Measurements from ENCODE around the gene DAZAP1.

DAZAP1 gene

DNA sequence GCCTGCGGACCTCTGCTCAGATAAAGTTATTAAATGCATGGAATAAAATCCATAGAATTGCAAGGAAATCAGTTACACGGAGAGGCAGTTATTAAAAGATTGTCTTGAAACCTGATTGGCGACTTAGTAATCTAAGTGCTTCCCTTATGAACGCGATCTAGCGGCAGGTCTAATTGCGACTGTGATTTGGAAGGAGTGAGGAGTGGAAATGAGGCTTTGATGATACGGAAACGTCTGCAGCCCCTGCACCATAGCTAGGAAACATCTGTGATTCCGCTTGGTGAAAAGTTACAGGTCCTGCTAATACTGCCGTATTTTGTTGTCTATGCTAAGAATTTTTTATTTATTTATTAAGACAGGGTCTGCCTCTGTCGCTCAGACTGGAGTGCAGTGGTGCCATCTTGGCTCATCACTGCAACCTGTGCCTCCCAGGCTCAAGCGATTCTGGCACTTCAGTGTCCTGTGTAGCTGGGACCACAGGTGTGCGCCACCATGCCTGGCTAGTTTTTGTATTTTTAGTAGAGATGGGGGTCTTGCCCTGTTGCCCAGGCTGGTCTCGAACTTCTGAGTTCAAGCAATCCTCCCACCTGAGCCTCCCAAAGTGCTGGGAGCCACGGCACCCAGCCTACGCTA lies 22.8 kb upstream of the DAZAP1 start:
- Mint-ChIP-seq H3K27ac (peak overlapping the region; percentile 64), H3K27me3 (ENCODE audit: low read depth) (peaks cover 10% of the 10 kb centered on the region), H3K4me1 (ENCODE audit: low read depth) (peaks cover 15% of the 10 kb centered on the region), H3K36me3 (ENCODE audit: low read depth) (peaks cover 12% of the 10 kb centered on the region), H3K4me3 (peak overlapping the region; percentile 85), H3K9me3 (no peaks in the 10 kb centered on the region)

DNA sequence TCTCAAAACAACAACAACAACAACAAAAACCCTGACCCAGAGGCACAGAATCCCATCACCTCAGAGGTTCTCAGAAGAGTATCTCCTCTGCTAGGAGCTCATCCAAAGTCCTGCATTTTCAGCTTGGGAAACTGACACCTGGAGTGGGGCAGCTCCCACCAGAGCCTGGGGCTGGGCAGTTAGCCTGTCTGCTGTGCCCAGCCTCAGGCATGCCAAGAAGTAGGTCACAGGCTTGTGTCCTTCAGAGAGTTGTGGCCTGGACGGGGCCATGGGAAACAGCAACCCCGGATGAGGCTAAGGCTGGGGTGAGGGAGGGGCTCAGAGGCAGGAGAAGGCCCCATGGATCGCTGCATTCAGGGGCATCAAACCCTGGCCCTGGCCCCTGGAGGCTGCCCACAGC lies 21.6 kb upstream of the DAZAP1 start:
- Mint-ChIP-seq H3K27ac (no peak overlapping the region), H3K36me3 (ENCODE audit: low read depth) (peaks cover 15% of the 10 kb centered on the region), H3K4me1 (ENCODE audit: low read depth) (peaks cover 15% of the 10 kb centered on the region), H3K9me3 (no peaks in the 10 kb centered on the region), H3K4me3 (no peak overlapping the region), H3K27me3 (ENCODE audit: low read depth) (peaks cover 10% of the 10 kb centered on the region)

DNA sequence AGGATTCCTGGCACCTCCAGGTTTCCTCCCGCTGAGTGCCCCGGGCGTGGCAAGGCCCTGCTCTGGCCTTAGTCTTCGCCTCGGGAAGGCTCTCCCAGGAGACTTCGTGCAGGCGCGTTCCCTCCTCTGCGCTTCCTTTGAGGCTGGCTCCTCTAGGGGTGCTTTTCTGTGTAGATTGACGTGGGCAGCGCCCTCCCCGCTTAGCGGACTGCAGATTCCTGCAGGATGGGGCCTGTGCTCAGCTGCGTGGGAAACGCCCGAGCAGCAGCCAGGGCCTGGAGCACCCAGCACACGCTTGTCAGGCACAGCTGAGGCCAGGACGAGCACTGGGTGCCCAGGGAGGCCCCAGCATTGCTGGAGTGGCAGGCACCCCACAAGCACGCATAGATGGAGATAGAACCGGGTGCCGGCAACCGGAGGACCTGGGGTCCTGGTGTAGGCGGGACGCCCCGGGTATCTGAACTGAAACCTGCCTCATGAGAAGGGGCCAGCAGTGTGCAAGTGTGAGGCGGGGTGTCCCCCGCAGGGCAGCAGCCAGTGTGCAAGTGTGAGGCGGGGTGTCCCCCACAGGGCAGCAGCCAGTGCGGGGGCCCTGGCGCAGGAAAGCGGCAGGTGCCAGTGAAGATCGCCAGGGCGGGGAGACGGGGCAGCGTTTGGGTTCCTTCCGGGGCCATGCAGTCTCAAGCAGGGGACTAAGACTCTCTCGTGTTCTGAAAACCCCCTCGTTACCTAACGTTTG lies 20.3 kb upstream of the DAZAP1 start:
- peaks cover 15% of the 10 kb centered on the region for H3K4me1 Mint-ChIP-seq (ENCODE audit: low read depth)
- H3K9me3 Mint-ChIP-seq: no peaks in the 10 kb centered on the region
- H3K36me3 Mint-ChIP-seq (ENCODE audit: low read depth): peaks cover 15% of the 10 kb centered on the region
- peaks cover 10% of the 10 kb centered on the region for H3K27me3 Mint-ChIP-seq (ENCODE audit: low read depth)
- H3K27ac Mint-ChIP-seq: no peak overlapping the region
- no peak overlapping the region for H3K4me3 Mint-ChIP-seq

DNA sequence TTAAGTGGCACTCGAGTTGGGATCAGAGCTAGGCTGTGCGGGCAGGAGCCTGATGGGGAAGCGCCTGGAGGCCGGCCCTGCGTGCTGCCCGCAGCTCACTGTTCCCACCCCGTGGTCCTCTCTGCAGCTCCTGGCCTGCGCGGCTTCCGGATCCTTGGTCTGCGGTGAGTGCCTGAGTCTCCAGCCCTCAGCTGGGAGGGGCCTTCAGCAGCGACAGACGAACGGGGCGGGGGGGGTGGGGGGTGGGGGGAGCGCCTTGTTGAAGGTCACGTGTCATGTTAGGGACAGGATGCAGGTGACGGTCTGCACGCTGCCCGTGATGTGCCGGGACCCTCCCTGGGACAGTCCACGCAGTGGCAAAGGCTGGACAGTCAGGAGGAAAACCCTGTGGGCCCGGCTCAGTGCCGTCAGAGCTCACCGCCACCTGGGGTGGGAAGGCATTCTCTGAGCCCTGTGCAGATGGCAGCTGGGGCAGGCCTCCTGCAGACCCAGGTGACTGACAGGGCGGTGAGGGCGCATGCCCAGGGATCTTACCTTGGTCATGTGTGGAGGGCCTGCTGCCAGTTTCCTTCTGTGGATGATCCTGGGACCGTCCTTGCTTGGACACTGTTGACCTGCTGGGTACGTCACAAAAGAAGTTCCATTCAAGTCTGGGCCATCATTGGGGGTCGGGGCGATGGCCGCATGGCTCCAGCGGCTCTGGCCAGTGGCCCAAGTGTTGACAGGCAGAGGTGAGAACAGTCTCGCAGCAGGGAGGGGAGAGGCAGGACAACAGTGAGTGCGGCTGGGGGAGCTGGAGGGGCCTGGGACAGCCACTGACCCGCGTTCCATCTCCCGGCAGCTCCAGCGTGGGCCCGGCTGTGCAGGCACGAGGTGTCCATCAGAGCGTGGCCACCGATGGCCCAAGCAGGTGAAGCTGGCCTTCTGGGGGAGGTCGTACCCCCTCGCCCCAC lies 19.4 kb upstream of the DAZAP1 start:
- Mint-ChIP-seq H3K4me1 (ENCODE audit: low read depth) (peaks cover 12% of the 10 kb centered on the region), H3K27ac (no peak overlapping the region), H3K4me3 (no peak overlapping the region), H3K36me3 (ENCODE audit: low read depth) (peaks cover 15% of the 10 kb centered on the region), H3K9me3 (no peaks in the 10 kb centered on the region), H3K27me3 (ENCODE audit: low read depth) (peaks cover 7% of the 10 kb centered on the region)

DNA sequence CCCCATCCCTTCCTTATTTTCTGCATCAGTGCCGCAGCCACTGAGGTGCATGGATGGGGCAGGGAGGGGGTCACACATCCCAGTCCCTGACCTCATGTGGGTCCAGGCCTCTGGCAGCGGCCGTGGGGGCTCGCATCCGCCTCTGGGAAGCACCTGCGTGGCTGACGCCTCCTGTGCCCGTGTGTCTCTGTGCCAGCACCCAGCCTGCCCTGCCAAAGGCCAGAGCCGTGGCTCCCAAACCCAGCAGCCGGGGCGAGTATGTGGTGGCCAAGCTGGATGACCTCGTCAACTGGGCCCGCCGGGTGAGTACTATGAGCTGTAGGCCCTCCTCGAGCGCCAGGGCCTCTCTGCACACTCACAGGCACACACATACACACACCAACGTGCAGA lies 18.8 kb upstream of the DAZAP1 start:
- Mint-ChIP-seq H3K27ac (no peak overlapping the region), H3K9me3 (no peaks in the 10 kb centered on the region), H3K4me1 (ENCODE audit: low read depth) (peaks cover 5% of the 10 kb centered on the region), H3K36me3 (ENCODE audit: low read depth) (peaks cover 11% of the 10 kb centered on the region), H3K27me3 (ENCODE audit: low read depth) (peaks cover under 1% of the 10 kb centered on the region), H3K4me3 (no peak overlapping the region)

DNA sequence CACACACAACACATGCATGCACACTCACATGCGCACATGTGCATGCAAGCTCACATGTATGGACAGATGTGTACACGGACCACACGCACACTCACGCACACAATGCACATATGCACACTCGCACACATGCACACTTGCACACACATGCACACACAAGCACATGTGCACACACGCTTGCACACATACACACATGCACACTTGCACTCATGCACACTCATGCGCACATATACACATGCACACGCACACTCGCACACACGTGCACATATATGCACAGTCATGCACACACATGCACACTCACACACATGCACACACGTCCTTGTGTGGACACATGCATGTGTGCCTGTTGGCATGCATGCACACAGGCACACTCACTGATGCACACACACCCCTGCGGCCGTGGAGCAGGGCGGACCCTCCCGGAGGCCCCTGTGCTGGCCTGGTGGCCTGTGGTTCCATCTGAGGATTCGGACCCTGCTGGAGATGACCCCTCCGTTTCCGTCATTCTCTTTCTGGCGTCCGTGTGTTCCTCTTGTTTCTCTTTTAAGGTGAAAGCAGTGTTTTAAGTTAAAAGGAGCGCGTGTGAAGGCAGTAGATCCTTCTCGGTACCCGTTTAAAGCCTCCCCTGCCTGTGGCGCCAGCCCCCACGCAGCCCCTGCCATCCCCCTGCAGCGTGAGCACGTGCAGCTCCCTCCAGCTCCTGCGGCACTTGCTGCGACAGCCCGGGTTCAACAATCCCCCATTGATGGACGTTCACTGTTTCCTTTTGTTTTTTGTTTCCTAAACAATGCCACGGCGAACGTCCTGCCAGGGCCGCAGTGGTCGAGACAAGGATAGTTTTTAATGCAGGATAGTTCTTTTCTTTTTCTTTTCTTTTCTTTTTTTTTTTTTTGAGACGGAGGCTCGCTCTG lies 18.1 kb upstream of the DAZAP1 start:
- H3K9me3 Mint-ChIP-seq: no peaks in the 10 kb centered on the region
- H3K27ac Mint-ChIP-seq: no peak overlapping the region
- H3K4me1 Mint-ChIP-seq (ENCODE audit: low read depth): peaks cover 5% of the 10 kb centered on the region
- no peaks in the 10 kb centered on the region for H3K27me3 Mint-ChIP-seq (ENCODE audit: low read depth)
- H3K4me3 Mint-ChIP-seq: no peak overlapping the region
- peaks cover 9% of the 10 kb centered on the region for H3K36me3 Mint-ChIP-seq (ENCODE audit: low read depth)

DNA sequence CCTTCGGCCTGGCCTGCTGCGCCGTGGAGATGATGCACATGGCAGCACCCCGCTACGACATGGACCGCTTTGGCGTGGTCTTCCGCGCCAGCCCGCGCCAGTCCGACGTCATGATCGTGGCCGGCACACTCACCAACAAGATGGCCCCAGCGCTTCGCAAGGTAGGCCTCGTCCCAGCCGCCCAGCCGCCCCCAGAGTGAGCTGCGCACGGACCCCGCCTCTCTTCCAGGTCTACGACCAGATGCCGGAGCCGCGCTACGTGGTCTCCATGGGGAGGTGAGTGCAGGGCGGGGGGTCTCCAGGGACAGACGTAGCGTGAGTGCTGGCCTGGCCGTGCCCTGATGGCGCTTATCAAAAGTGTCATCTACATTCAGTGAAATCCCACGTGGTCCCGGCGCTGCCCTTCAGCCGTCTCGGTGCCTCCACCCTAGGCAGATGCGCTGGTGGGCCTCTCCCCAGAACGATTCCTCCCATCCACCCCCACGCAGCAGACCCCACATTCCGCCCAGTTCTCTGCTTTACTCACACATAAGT lies 16.4 kb upstream of the DAZAP1 start:
- no peaks in the 10 kb centered on the region for H3K4me1 Mint-ChIP-seq (ENCODE audit: low read depth)
- H3K36me3 Mint-ChIP-seq (ENCODE audit: low read depth): peaks cover 9% of the 10 kb centered on the region
- H3K27ac Mint-ChIP-seq: no peak overlapping the region
- H3K4me3 Mint-ChIP-seq: no peak overlapping the region
- no peaks in the 10 kb centered on the region for H3K9me3 Mint-ChIP-seq
- no peaks in the 10 kb centered on the region for H3K27me3 Mint-ChIP-seq (ENCODE audit: low read depth)

DNA sequence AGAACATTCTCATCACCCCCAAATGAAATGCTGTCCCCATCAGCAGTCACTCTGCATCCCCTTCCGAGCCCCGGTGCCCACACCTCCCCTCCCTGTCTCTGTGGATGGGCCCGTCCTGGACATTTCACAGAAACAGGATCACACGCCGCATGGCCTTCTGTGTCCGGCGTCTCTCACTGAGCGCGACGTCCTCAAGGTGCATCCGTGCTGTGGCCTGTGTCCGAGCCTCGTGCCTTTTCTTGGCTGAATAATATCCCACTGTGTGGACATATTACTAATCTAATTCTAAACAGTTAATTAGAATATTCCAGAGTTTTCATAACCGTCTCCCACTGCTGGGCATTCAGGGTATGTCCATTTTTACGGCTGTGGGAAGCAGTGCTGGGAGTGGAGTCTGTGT lies 15.0 kb upstream of the DAZAP1 start:
- Mint-ChIP-seq H3K27ac (no peak overlapping the region), H3K4me1 (ENCODE audit: low read depth) (no peaks in the 10 kb centered on the region), H3K9me3 (no peaks in the 10 kb centered on the region), H3K4me3 (no peak overlapping the region), H3K36me3 (ENCODE audit: low read depth) (peaks cover 9% of the 10 kb centered on the region), H3K27me3 (ENCODE audit: low read depth) (no peaks in the 10 kb centered on the region)

DNA sequence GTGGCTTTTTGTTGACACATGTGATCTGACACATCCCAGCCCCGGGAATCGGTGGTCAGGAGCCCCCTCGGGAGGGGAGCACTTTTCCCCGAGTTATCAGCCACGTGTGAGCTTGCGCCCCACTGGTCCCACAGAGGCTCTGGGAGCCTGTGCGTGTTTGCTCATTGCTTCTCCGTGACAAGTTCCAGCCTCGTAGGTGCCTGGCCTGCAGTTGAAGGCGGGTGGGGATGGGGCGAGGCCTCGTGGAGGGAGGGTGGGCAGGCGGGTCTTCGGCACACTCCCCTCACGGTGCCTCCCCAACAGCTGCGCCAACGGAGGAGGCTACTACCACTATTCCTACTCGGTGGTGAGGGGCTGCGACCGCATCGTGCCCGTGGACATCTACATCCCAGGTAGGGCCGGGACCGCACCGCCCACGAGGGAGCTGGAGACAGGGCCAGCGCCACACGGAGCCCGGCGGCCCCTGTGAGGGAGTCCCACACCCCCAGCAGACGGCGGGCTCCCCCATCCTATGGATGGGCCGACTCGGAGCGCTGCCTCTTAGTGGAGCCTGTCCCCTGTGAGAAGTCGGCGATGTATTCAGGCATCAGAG lies 14.4 kb upstream of the DAZAP1 start:
- H3K4me1 Mint-ChIP-seq (ENCODE audit: low read depth): no peaks in the 10 kb centered on the region

DNA sequence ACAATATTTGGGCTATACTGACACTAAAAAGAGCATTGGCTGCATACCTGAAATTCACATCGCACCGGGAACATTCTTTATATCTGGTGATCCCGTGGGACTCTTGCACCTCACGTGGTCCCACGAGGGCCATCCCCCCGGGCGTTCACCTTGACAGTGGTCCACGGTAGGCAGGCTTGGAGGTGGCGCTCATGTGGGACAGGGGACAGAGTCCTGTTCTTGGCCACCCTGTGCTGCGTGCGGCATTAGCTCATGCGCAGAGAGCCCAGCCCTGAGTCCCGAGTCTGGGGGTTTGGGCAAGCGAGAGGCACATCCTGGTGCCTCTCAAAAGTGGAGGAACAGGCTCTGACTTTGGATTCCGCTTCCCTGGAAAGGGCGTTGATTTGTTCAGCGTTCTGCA lies 13.5 kb upstream of the DAZAP1 start:
- H3K4me3 Mint-ChIP-seq: no peak overlapping the region
- H3K4me1 Mint-ChIP-seq (ENCODE audit: low read depth): no peaks in the 10 kb centered on the region
- no peak overlapping the region for H3K27ac Mint-ChIP-seq
- peaks cover 9% of the 10 kb centered on the region for H3K36me3 Mint-ChIP-seq (ENCODE audit: low read depth)
- H3K9me3 Mint-ChIP-seq: no peaks in the 10 kb centered on the region
- no peaks in the 10 kb centered on the region for H3K27me3 Mint-ChIP-seq (ENCODE audit: low read depth)

More for the DNA sequence above, 14.4 kb upstream of the DAZAP1 start:
- Mint-ChIP-seq H3K9me3 (no peaks in the 10 kb centered on the region), H3K27ac (no peak overlapping the region), H3K27me3 (ENCODE audit: low read depth) (no peaks in the 10 kb centered on the region), H3K36me3 (ENCODE audit: low read depth) (peaks cover 9% of the 10 kb centered on the region), H3K4me3 (no peak overlapping the region)

DNA sequence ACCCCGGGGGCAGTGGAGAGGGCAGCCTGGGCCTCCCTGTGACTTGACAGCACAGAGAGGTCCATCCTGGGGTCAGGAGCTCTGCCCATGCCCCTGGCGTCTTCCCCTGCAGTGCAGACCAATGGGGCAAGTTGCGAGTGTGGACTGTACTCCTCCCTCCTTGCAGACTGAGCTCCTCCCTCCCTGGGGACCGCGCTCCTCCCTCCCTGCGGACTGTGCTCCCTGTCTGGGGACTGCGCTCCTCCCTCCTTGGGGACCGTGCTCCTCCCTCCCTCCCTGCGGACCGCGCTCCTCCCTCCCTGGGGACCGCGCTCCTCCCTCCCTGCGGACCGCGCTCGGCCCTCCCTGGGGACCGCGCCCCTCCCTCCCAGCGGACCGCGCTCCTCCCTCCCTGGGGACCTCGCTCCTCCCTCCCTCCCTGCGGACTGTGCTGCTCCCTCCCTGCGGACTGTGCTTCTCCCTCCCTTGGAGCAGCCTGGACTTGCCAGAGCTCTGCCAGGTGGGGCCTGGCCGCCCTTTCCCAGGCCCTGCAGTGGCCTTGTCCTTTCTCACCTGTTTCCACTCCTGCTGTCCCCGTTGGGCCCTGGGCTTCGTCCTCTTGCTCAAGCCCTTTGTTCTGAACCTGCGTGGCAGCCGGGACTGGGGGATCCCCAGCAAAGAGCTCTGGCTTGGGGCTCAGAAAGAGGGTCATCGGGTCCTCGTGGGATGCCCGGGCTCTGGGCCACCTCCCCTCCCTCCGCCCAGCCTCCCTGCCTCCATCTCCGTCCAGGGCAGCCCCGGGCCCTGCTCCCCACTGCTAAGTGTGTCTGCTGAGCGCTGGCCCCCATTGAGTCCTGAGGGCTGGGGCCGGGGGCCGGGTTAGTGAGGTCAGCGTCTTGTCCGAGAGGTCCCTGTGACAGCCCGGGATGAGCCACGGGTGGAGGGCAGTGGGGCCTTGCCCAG lies 12.9 kb upstream of the DAZAP1 start:
- Mint-ChIP-seq H3K27me3 (ENCODE audit: low read depth) (no peaks in the 10 kb centered on the region), H3K36me3 (ENCODE audit: low read depth) (peaks cover 4% of the 10 kb centered on the region), H3K9me3 (no peaks in the 10 kb centered on the region), H3K27ac (no peak overlapping the region), H3K4me3 (no peak overlapping the region), H3K4me1 (ENCODE audit: low read depth) (no peaks in the 10 kb centered on the region)

DNA sequence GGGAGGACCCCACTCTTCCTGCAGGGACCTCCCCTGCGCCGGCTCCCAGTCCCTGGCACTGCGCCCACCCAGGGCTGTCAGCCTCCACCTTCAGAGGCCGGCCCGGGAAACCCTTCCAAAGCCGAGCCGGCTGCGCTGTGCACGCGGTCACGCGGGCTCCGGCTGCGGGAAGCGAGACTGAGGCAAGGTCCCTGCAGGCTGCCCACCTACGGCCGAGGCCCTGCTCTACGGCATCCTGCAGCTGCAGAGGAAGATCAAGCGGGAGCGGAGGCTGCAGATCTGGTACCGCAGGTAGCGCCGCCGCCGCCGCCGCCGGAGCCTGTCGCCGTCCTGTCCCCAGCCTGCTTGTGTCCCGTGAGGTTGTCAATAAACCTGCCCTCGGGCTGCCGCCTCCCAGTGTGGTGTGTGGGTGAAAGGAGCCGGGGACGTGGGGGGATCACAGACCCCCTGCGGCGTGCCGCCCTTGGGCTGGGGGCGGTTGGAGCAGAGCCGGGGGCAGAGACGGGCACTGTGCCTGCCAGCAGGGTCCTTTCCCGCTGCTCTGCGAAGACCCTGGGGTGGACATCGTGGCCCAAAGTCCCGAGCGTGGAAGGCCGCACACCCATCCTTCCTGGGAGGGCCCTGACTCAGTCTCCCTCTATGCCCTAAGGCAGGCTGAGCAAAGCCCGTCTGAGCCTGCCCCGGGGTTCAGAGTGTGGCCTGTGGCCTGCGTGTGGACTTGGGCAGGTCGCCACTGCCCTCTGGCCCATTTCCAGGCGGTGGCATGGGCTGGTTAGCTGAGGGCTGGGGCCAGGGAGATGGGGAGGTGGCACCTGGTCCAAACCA lies 12.0 kb upstream of the DAZAP1 start:
- H3K27ac Mint-ChIP-seq: no peak overlapping the region
- no peaks in the 10 kb centered on the region for H3K4me1 Mint-ChIP-seq (ENCODE audit: low read depth)
- H3K4me3 Mint-ChIP-seq: no peak overlapping the region
- peaks cover under 1% of the 10 kb centered on the region for H3K36me3 Mint-ChIP-seq (ENCODE audit: low read depth)
- no peaks in the 10 kb centered on the region for H3K9me3 Mint-ChIP-seq
- H3K27me3 Mint-ChIP-seq (ENCODE audit: low read depth): no peaks in the 10 kb centered on the region

All from T-helper 1 cell treated with Interleukin-12 subunit alpha and Interleukin-12 subunit beta and Interleukin-4 antibody, amounts not matched to agents 30 μg/mL and 1 μg/mL, for 36 hours (primary cell).